ENCODE measurements around the gene STN1. TPM values are rescaled to one million over a fixed set of nuclear protein-coding genes. Genes with fewer than 3 reads are reported as not detected.

The STN1 gene
- total RNA-seq, 1 experiment from 2014 or later = 28.7 TPM

DNA sequence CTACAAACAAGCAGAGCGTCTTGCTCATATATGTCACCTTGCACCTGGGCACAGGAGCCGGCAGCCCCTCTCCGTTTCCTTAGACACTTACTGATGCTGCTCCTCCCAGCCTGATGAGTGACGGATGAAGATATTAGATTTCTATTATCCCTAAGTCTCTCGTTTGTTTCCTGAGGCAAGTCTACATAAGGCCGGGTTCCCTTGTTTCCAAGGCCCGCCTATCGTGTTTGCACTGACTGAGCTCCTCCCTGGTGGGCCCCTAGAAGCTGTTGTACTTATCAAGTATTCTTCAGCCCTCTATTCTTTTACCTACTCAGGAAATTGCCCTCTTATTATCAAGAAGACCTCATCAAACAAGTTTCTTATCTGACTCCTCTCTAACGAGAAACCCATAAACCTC is 81.1 kb downstream of the STN1 start:
- in situ Hi-C loops (cut with HindIII; ENCODE audit: low sequenced_read_pairs) = no loop called here
- no peak for DNase-seq (ENCODE audit: low spot score)

- DNase-seq (ENCODE audit: low spot score) = no peak
- in situ Hi-C loops (cut with HindIII; ENCODE audit: low sequenced_read_pairs) = no loop called here
These were observed 81.7 kb downstream of the STN1 start for GRCh38 chr10:103836273-103836672.

DNA sequence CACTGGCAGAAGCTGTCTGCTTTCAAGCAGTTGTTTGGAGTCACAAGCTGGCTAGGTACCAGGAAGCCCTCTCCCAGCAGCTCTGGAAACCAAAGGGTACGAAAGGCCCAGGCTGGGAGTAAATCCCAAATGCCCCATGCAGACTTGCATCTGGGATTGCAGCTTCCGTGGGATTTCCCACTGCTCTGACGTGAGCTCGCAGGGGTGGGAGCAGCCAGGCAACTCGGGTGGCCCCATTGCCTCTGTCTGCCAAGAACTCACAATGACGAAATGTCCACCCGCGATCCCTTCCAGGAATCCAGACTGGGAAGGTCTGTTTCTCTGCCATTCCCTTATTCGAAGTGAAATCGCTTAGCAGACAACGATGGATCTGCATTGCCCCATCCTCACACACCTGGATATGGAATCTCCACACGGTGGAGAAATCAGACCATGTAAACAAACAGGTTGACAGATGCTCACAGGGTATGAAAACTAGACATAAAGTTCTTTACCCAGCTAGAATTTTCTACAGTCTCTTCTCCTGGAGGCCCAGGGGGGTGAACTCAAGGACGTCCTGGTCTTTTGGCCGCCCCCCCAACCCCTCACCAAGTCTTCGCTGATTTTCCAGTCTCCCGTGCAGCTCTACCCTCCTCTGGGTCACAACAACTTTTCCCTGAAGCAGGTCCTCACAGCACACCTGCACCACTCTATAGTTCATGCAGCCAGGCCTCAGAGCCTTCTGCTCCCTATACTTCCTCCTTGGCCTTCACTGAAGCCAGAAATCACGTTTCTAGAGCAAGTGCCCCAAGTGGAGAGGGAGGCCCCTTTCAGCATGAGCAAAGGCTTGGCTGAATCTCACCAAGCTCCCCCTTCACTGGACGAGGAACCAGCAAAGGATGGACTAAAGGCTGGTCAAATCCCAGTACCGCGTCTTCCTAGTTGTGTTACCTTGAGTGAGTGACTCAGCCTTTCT is 82.6 kb downstream of the STN1 start:
- DNase-seq (ENCODE audit: low spot score) = no peak
- in situ Hi-C loops (cut with HindIII; ENCODE audit: low sequenced_read_pairs) = no loop called here

DNA sequence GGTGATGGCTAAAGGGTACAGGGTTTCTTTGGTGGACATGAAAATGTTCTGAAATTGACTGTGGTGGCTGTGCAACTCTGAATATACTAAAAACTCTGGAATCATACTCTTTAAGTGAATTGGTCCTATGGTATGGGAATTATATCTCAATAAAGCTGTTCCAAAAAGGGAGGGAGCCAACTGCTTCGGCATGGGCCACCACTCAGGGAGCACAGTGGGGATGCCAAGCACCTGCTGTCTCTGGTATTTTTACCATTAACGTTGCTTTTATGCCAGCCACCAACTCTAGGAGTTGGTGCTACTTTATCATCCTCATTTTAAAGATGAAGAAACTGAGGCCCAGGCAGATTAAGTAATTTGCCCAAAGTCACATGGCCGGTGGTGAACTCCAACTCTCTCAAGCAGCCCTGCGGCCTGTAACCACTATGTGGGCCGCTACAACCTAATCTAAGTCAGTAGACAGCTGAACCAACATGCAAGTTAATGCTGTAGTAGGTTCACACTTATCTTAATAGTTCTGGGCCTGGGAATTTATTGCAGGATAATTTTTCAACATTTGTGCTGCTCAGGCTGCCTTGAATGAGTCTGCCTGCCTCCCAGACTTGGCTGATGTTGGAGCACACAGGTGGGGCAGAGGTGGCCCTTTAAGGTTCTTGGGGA is 83.4 kb downstream of the STN1 start:
- DNase-seq (ENCODE audit: low spot score) = no peak
- in situ Hi-C loops (cut with HindIII; ENCODE audit: low sequenced_read_pairs) = no loop called here

DNA sequence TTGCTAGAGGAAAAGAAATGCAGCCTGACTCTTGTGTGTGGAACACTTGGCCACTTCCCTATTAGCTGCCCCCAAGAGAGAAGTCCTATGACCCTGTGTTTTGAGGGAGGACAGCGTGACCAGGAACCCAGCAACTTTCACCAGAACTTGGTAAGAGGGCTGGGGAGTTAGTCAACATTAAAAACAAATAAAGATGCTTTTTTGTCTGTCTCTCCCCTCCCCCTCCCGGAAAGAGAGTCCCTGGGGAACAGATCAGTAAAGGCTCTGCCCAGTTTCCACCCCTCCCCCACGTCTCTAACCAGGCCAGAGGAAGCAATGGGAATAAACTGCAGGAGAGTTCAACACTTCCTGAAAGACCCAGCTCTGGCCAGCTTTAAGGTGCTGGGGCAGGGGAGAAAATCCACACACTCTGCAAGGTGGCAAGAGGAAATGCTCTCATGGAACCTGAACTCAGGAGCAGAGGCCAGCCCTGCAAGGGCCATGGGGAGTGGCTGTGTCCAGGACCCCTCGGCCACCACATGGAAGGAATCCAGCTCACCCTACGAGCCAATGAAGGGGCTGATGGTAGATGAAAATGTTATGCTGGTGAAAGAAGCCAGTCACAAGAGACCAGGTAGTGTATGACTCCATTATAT is 84.1 kb downstream of the STN1 start:
- no peak for DNase-seq (ENCODE audit: low spot score)
- in situ Hi-C loops (cut with HindIII; ENCODE audit: low sequenced_read_pairs) = no loop called here

DNA sequence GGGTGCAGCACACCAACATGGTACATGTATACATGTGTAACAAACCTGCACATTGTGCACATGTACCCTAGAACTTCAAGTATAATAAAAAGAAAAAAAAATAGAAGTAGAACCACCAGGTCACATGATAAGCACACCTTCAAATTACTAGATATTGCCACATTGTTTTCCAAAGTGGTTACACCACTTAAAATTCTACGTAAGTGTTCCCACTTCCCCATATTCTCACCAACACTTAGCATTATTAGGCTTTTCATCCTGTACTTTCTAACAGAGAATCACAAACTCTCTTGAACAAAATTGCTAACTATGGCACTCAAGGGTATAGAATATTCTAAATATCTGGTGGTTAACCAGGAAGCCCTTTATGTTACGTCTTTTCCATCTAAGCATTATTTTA is 85.2 kb downstream of the STN1 start:
- DNase-seq (ENCODE audit: low spot score) = no peak
- in situ Hi-C loops (cut with HindIII; ENCODE audit: low sequenced_read_pairs) = no loop called here

Other genes with a start within 250 kb of the STN1 start
- gene SH3PXD2A, start 62.6 kb downstream of the STN1 start, total RNA-seq (2014; rRNA removed; shearing (Covaris generic)) = 11.0 and 19.1 TPM in 2 replicates
- 33.2 and 38.0 TPM in 2 replicates for gene SLK, start 49.0 kb upstream of the STN1 start, total RNA-seq (2014; rRNA removed; shearing (Covaris generic))
- gene COL17A1, start 167.7 kb upstream of the STN1 start, total RNA-seq (2014; rRNA removed; shearing (Covaris generic)) = 0.03 and 0.06 TPM in 2 replicates
- 16.6 and 17.7 TPM in 2 replicates for gene SFR1, start 204.0 kb upstream of the STN1 start, total RNA-seq (2014; rRNA removed; shearing (Covaris generic))

Data from G401 (cell line).